OCI-LY7 (cell line): ENCODE measurements around the gene OFD1.

Experiments used
- CTCF ChIP-seq: fragments of 200-600 bp; sonication (generic); conservative IDR thresholded peaks from 2 replicates; pipeline ENCODE4 v1.5.1; 2014; ENCODE audit warnings: mild to moderate bottlenecking, antibody characterized with exemption, low read length, moderate library complexity, mixed read lengths
- EZH2phosphoT487 ChIP-seq: fragments of 200-600 bp; sonication (generic); IDR thresholded peaks from 2 replicates; pipeline ENCODE4 v1.6.1; 2018; ENCODE audit warnings: low read depth, borderline replicate concordance, mild to moderate bottlenecking, mixed run types, antibody characterized with exemption, low read length, moderate library complexity, mixed read lengths

- TF ChIP-seq EZH2phosphoT487, result no peak
- TF ChIP-seq CTCF, result no peak
Measured at GRCh38 chrX:13790206-13791131, 55.9 kb downstream of the OFD1 start.
